HL-60 (cell line): ENCODE results near the gene LRRTM4.

Experiments
- DNase-seq, 2 experiments: peaks; one replicate each; pipeline ENCODE4 v3.0.0-alpha.2; 2010 to 2020; ENCODE audit warnings: low read depth in 1 of 2, low spot score in 1 of 2
- H3K27ac ChIP-seq: fragments of 250-450 bp; sonication (Bioruptor Pico); replicated peaks from 2 replicates; pipeline ENCODE4 v1.5.1; 2020; ENCODE audit warnings: mild to moderate bottlenecking, moderate library complexity
- H3K27me3 ChIP-seq: fragments of 250-450 bp; sonication (Bioruptor Pico); 2 replicates; pipeline ENCODE4 v1.5.1; 2021; ENCODE audit warnings: mild to moderate bottlenecking, moderate library complexity; ENCODE audit not compliant: insufficient read depth, poor library complexity, severe bottlenecking
- H3K4me3 ChIP-seq: replicated peaks from 2 replicates; pipeline ENCODE4 v1.5.1; 2011; ENCODE audit warnings: mild to moderate bottlenecking, control low read depth, low read length; ENCODE audit not compliant: insufficient read depth
- CTCF ChIP-seq: IDR thresholded peaks from one replicate; pipeline ENCODE4 v1.5.1; 2011; ENCODE audit warnings: low read length, control low read depth, inconsistent platforms; ENCODE audit not compliant: insufficient read depth
- GABPA ChIP-seq: IDR thresholded peaks from 2 replicates; pipeline ENCODE4 v1.6.1; 2012; ENCODE audit warnings: low read depth
- POLR2AphosphoS5 ChIP-seq: IDR thresholded peaks from 2 replicates; pipeline ENCODE4 v1.6.1; 2012; ENCODE audit warnings: low read depth
- REST ChIP-seq: IDR thresholded peaks from 2 replicates; pipeline ENCODE4 v1.6.1; 2012; ENCODE audit warnings: low read depth; ENCODE audit not compliant: insufficient replicate concordance
- SPI1 ChIP-seq: IDR thresholded peaks from 2 replicates; pipeline ENCODE4 v1.6.1; 2012; ENCODE audit warnings: low read depth, mild to moderate bottlenecking, borderline replicate concordance

Gene LRRTM4

GRCh38 chr2:76813084-76813483 is 709.1 kb downstream of the LRRTM4 start:
- no peak for DNase-seq
- Histone ChIP-seq H3K4me3 (no peak overlapping the region), H3K27ac (no peak overlapping the region), H3K27me3 (no peaks in the 10 kb centered on the region)
- no peak for TF ChIP-seq REST
- no peak for TF ChIP-seq CTCF
- no peak for TF ChIP-seq POLR2AphosphoS5
- no peak for TF ChIP-seq SPI1
- TF ChIP-seq GABPA: no peak

- H3K4me3 ChIP-seq: no peak overlapping the region
- TF ChIP-seq REST: no peak
- no peak for TF ChIP-seq GABPA
- no peak for TF ChIP-seq POLR2AphosphoS5
- TF ChIP-seq CTCF: no peak
- TF ChIP-seq SPI1: no peak
- no peak for DNase-seq
- H3K27me3 ChIP-seq: no peaks in the 10 kb centered on the region
- no peak overlapping the region for H3K27ac ChIP-seq
Observed at GRCh38 chr2:76812156-76812555, 710.0 kb downstream of the LRRTM4 start.

- TF ChIP-seq POLR2AphosphoS5: no peak
- no peak for TF ChIP-seq REST
- no peak for TF ChIP-seq GABPA
- TF ChIP-seq CTCF: no peak
- no peak for TF ChIP-seq SPI1
- DNase-seq: no peak
- no peak overlapping the region for H3K27ac ChIP-seq
Observed at GRCh38 chr2:76809136-76809535, 713.0 kb downstream of the LRRTM4 start.

More at GRCh38 chr2:76809136-76809535, 713.0 kb downstream of the LRRTM4 start:
- H3K27me3 ChIP-seq: no peaks in the 10 kb centered on the region
- H3K4me3 ChIP-seq: no peak overlapping the region
